GM19397 (cell line): ENCODE results near the gene SGMS2.

ENCODE experiments used
- ATAC-seq: cut with Tn5 transposase; IDR thresholded peaks from one replicate; pipeline ENCODE4 v1.9.1; 2021; ENCODE audit warnings: mild to moderate bottlenecking, moderate library complexity; ENCODE audit not compliant: unreplicated experiment

Gene SGMS2

GRCh38 chr4:107824350-107825071 is at the start of gene SGMS2:
TSS of gene SGMS2 (plus strand) at chr4:107824932. CDS start at chr4:107895554, 70,622 bp downstream.
- peak; percentile 75 for ATAC-seq

GRCh38 chr4:107777890-107778289 is 46.8 kb upstream of the SGMS2 start:
- no peak for ATAC-seq

DNA sequence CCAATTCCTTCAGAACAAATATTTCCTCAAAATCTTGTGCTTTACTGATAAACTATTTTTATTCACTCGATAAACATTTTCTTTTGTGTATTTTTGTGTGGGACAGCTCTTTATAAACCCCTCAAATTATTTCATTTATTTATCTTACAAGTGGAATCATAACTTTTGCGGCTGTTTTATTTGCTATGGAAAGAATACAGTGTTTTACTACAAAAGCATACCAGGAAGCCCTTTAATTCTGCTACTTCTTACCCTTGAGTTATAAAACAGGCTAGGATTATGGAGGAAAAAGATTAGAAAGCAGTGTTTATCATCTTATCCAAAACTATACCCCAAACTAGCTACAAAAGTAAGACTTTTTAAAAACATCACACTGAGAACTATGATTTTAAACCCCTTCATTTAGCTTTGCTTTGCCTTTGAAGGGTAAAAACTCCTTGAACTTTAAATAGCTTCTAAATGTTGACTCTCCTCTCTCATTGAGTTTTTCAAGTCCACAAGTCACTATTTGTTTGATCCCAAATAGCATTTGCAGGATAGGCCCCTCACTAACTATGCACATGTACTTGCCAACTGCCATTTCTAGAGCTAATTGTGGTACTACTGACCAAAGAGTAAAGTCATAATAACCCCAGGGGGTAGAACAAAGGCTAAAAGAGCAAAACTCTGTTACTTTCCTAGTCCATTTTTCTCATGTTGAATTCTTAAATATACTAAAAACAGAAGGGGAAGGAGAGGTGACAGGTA is 45.8 kb upstream of the SGMS2 start:
- ATAC-seq, result no peak

DNA sequence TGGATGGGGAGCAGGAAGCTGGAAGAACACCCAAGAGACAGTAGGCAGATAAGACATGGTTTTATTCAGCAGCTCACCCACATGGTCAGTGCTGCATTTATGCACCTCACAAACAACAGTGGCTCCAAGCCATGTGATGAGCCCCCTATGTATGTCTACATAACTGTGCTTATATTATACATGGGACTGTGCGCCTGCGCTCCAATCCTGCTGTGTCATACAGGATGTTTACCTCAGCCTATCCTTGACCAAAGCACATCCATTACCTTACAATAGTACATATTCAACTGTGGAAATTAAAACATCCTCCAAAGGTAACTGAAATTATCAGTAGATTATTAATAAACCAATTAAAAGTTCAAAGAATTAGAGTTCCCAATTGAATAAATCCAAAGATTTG is 44.1 kb upstream of the SGMS2 start:
- ATAC-seq, result no peak

DNA sequence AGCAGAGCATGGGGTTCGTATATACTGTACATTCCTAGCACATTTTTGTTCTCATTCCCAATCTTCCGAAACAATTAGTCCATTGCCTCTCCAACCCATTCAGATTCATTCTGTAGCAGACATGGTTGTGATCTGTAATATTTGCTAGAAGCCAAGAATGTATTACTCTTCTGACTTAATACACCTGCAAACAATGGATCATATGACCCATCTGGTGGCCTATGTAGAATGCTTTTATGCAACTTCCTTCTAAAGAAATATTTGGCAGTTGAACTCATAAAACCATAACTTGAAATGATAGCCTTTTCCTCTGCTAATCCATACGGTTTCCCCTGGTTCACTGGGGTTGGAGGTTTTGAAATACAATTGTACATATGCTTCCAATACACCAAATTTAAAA is 32.8 kb upstream of the SGMS2 start:
- no peak for ATAC-seq

DNA sequence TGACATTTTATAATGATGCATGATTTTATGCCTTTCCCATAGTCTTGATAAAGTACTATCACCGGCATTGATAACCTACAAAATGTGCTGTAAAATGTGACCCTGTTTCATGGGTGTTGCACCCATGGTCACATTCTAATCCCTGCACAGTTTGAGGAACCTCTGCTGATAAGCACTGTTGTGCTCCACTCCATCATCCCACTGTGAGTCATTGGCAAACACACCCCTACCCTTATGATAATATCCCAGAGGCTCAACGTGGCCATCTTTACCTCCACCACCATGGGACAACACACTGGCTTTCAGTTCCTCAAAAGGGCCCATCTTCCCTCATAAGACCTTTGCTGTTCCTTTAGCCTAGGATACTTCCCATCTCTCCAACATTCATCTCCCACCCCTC is 32.0 kb upstream of the SGMS2 start:
- no peak for ATAC-seq

DNA sequence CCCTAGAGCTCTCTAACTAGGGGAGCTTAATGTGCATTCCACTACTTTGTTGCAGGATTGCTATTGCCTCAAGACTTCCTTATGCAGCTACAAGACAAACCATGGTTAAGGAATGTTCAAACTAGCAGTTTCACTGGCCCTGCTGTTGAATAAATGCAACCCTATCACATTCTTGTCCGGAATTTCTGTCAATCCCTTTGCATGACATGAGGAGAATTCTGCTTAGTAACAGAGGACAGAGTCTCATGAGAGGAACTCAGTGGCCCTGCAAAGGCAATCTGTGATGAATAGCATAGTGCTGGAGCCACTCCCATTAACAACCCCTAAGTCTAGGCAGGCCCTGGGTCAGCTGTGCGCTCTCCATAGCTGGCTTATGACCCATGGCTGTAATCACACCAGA is 30.7 kb upstream of the SGMS2 start:
- no peak for ATAC-seq

DNA sequence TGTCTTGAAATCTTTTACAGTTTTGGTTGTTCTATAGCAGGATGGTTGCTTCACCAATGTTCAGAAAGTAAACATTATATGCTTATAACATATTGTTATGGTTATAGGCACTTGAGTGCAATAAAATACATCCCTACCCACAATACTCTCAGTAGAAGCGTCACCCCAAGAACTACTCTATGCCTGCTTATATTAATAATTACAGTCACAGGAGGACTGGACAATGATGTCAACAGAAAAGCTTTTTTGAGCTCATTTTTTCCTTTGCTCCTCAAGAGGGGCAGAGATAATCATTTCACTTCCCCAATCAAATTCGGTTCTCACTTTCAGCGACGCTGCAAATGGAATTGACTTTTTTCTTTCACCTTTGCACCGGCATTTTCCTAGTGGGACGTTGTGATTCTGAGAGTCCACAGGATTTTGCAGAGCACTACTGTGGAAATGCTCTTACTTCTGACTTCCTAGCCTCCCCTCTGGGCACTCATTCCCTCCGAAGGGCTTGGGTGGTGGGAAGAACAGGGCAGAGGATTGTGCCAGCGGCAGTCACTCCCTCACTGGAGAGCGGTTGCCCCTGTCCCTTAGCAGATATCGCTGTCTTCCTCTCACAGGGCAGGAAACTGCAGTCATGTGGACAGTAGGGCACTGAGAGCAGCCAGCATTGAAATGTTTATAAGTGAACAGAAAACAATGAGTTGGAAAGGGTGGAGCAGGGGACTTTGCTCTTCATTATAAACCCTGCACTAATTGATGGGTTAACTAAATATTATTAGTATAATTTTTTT is 24.9 kb upstream of the SGMS2 start:
- ATAC-seq, result no peak

DNA sequence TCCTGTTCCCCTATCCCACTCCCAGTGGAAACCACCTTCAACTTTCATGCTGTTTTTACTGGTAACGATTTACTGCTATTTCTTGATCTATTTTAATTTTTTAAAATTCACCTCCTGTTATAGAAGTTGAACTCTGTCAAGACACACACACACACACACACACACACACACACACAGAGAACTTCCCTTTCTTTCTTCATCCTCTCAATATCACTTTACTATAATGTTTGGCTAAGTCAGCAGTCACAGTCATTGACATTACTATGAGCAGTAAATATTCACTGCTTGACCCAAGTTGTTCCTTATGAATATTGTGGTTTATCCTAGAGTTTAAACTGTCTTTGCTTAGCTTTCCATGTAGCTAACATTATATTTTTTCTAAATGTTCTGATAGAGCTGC is 24.0 kb upstream of the SGMS2 start:
- no peak for ATAC-seq

DNA sequence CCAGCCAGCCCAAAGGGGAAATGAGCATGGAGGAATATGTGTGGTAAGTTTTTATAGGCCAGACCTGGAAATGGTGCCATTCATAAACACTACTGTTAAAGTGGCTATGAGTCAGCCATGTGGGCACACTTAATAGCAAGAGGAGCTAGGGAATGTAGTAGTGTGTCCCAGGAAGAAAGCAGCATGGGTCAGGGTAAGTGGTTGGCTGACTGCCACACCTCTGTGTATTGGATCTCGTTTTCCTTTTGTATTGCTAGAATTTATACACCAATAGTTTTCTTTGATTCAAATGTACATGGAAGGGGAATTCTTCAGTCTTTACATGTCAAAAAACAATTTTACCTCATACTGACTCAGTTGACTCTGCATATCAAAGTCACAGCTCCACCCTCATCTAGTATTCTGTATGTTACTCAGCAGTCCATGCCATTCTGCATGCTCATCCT is 22.9 kb upstream of the SGMS2 start:
- ATAC-seq, result no peak

- ATAC-seq, result no peak
Observed at GRCh38 chr4:107804956-107805355, 19.8 kb upstream of the SGMS2 start.

DNA sequence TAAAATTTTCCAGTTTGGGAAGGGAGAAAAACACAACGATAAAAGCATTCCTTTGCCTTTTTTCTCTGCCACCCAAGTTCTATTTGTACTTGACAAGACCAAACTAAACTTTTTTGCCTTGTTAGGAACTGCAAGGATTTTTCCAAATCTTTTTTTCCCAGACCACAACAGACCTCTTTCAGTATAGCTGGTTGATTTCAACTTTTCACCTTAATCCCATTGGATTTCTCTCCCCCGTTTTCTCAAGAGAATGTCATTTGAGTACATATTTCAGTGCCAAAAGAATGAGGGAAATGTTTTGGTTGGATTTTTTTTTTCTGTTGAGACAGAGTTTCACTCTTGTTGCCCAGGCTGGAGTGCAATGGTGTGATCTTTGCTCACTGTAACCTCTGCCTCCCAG is 18.5 kb upstream of the SGMS2 start:
- no peak for ATAC-seq

GRCh38 chr4:107808572-107808971 is 16.2 kb upstream of the SGMS2 start:
- no peak for ATAC-seq

- ATAC-seq, result no peak
Observed at GRCh38 chr4:107809210-107809609, 15.5 kb upstream of the SGMS2 start.

DNA sequence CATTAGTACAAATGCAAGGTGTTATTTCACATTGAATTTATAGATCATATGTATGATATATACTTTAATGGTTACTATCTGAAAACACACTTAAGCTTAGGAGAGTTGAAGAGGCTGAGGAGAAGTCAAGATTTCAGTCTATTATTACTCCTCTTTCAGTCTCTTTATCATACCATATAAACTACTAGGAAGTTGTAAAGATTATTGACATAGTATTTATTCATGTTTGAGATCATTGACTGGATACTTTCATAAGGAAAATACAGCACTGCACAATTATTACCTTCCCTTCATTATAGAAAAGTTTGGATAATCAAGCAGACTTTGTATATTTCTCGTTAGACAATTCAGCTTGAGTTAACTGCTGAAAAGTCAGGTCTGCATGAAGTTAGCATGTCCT is 10.0 kb upstream of the SGMS2 start:
- no peak for ATAC-seq

DNA sequence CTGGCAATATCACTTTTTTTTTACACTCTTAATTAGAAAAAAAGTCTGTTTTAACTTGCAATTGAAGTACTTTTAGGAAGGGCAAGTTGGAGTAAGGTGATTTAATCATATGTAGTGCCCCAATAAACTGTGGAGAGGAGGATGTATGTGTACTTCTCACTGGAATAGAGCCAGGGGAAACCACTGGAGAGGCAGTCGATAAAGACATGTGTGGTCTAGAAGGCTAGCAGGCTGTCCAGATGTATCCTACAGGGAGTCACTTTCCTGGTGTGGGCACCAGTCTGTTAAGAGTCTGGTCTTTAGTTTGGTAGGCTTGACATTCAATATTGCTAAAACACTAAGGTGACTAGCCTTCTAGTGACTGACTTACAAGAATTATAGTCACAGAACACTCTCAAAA is 9.6 kb upstream of the SGMS2 start:
- ATAC-seq, result no peak

- ATAC-seq, result no peak
Observed at GRCh38 chr4:107818301-107818910, 6.3 kb upstream of the SGMS2 start.

GRCh38 chr4:107823870-107824349 is 822 bp upstream of the SGMS2 start:
- no peak for ATAC-seq

DNA sequence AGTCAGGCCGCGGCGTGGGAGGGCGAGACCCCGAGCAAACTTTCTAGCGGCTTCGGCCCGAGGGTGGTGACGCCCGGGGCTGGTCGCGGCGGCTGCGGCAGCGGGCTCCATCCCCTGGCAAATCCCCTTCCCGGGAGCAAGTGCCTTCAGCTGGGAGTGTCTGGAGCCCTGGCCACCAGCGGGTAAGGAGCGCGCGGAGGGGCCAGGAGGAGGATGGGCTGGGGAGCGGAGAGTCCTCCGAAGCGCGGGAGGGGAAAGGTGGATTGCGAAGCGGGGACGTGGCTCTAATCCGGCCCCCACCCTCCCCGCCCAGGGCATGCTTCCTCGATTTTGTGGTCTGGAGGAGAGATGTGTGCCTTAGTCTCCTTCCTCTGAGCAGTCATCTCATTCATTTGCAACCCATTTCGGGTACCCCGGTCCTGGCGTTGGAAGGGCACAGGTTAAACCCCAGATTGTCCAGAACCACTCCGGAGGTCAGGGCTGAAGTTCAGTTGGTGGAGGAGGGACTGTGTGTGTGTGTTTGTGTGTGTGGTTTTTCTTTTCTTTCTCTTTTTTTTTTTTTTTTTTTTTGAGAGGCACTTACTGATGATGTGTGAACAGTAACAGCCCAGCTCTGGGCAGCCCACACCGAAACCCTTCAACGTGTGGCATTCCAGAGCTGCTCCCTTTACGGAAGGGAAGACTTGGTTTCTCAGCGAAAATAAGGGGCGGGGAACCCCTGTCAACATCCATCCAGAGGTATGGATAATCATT is 516 bp downstream of the SGMS2 start:
- peak; percentile 40 for ATAC-seq

- ATAC-seq, result no peak
Observed at GRCh38 chr4:107826421-107826980, 1.8 kb downstream of the SGMS2 start.
